ENCODE results near the gene DRC7. TPM values are rescaled to one million over a fixed set of nuclear protein-coding genes. Genes with fewer than 3 reads are reported as not detected.

Gene DRC7
- total and polyA plus RNA-seq, 10 of the 15 experiments (the other 5 are each of a cell fraction or from before 2014, with no cell fraction given) = 0.06 to 0.49 (median 0.14) TPM; not detected in 4

GRCh38 chr16:57755061-57755684 is 60.6 kb downstream of the DRC7 start:
- Histone ChIP-seq H3K4me2 (ENCODE audit: control insufficient read depth, insufficient read depth) (no peak overlapping the region), H4K20me1 (ENCODE audit: control insufficient read depth, insufficient read depth) (no peaks in the 10 kb centered on the region), H3K36me3 (ENCODE audit: control insufficient read depth in 2 of 2, insufficient read depth in 2 of 2, low read length in 1 of 2) (no peaks in the 10 kb centered on the region; a peak in 1 of 4 replicates), H3K4me3 (no peak overlapping the region), H3K9ac (ENCODE audit: control insufficient read depth, insufficient read depth, low read length) (no peak overlapping the region), H3K9me3 (replicated peaks; ENCODE audit: control insufficient read depth, insufficient read depth, low read length) (no peaks in the 10 kb centered on the region), H3K27me3 (replicated peaks in 1 of 2; ENCODE audit: control insufficient read depth in 2 of 2, insufficient read depth in 2 of 2, low read length in 1 of 2) (no peaks in the 10 kb centered on the region), H2AFZ (ENCODE audit: control insufficient read depth, low read depth, low read length) (no peak overlapping the region), H3K4me1 (ENCODE audit: control insufficient read depth, insufficient read depth, low read length) (no peaks in the 10 kb centered on the region), H3K79me2 (ENCODE audit: control insufficient read depth, insufficient read depth, low read length) (no peaks in the 10 kb centered on the region), H3K27ac (ENCODE audit: control insufficient read depth, insufficient read depth) (no peak overlapping the region)
- SMC1A ChIA-PET (ENCODE audit: uncharacterized antibody, unreplicated experiment) = no interaction called here
- CTCF ChIA-PET = interaction anchor here (1.0 to 1.5 kb wide), 2 partner anchors 13 to 101 kb away, joined by 4 read pairs; no protein-coding TSS in a partner anchor
- no peak for FAIRE-seq
- 82% methylated on average over 23 of the region's 24 CpGs for WGBS (ENCODE audit: insufficient coverage, insufficient replicate concordance, low lambda C conversion rate, missing lambda C conversion rate)
- in situ Hi-C loops (cut with MboI) (loop anchor here (5.0 kb wide), 1 partner anchor 247 kb away; the partner anchor contains the start of genes USB1 and ZNF319), intact Hi-C loops (cut with micrococcal nuclease; ENCODE audit: unreplicated experiment) (loop anchor here (5.0 kb wide), 1 partner anchor 107 kb away; no protein-coding TSS in a partner anchor)
- POLR2A ChIA-PET = no interaction called here
- DNase-seq (ENCODE audit: low read depth, low spot score) = no peak
- RAD21 ChIA-PET (ENCODE audit: unreplicated experiment) = interaction anchor here (1.5 kb wide), 1 partner anchor 107 kb away, joined by 3 read pairs; no protein-coding TSS in a partner anchor
- TF ChIP-seq SREBF2 (IDR thresholded peaks at IDR 0.05; ENCODE audit: low read length) (no peak), ZBED1 (IDR thresholded peaks at IDR 0.05; ENCODE audit: borderline replicate concordance) (no peak), BMI1 (IDR thresholded peaks at IDR 0.05; ENCODE audit: borderline replicate concordance) (no peak), SIX5 (IDR thresholded peaks at IDR 0.05; ENCODE audit: low read depth, low read length, severe bottlenecking) (no peak), BCL11A (IDR thresholded peaks at IDR 0.05; ENCODE audit: low read depth, low read length) (no peak), RAD21 (IDR thresholded peaks at IDR 0.05; ENCODE audit: insufficient read depth, low read depth, low read length) (no peak), POLR2AphosphoS2 (IDR thresholded peaks at IDR 0.05; ENCODE audit: low read depth, low read length) (no peak)
- no TSS peak for BruUV-seq (replicated peaks)
- ATAC-seq = no peak
